Fibroblast of mammary gland (primary cell): ENCODE measurements around the gene MTCH2.
A peak's percentile ranks its signal among the peaks of the same experiment; 100 is the strongest.
"Not testable (repeated sequence)": the region's sequence is repeated elsewhere in the genome, so short reads cannot be mapped to it uniquely, and the experiment has no call there.

Experiments used
- DNase-seq: peaks from one replicate; pipeline ENCODE4 v3.0.0-alpha.2; 2010; ENCODE audit warnings: low read depth
- H3K4me3 ChIP-seq: 2 replicates; pipeline ENCODE4 v1.5.1; 2011; ENCODE audit warnings: low read depth, mild to moderate bottlenecking, low read length, moderate library complexity; ENCODE audit not compliant: control insufficient read depth
- CTCF ChIP-seq: conservative IDR thresholded peaks from 2 replicates; pipeline ENCODE4 v1.5.1; 2011; ENCODE audit warnings: low read depth, low read length, inconsistent platforms; ENCODE audit not compliant: control insufficient read depth, insufficient read depth

MTCH2 gene

GRCh38 chr11:47642099-47642855 lies at the start of gene MTCH2:
Gene MTCH2 (minus strand): TSS chr11:47642559. CDS start chr11:47642465, 94 bp downstream.
- H3K4me3 ChIP-seq: peak within 1 kb of the TSS; percentile 85
- no peak for TF ChIP-seq CTCF
- peak; percentile 96 for DNase-seq

- no peak overlapping the region for H3K4me3 ChIP-seq
- no peak for DNase-seq
- TF ChIP-seq CTCF: no peak
Measured at GRCh38 chr11:47691979-47692378, 49.6 kb upstream of the MTCH2 start.

- DNase-seq: no peak
- H3K4me3 ChIP-seq: no peak overlapping the region
- TF ChIP-seq CTCF: no peak
Measured at GRCh38 chr11:47689480-47689879, 47.1 kb upstream of the MTCH2 start.

- DNase-seq: no peak
- no peak for TF ChIP-seq CTCF
- no peak overlapping the region for H3K4me3 ChIP-seq
Measured at GRCh38 chr11:47688991-47689390, 46.6 kb upstream of the MTCH2 start.

GRCh38 chr11:47688111-47688510 lies 45.8 kb upstream of the MTCH2 start:
- no peak overlapping the region for H3K4me3 ChIP-seq
- no peak for DNase-seq
- TF ChIP-seq CTCF: no peak

- not testable (repeated sequence) for DNase-seq, H3K4me3 ChIP-seq
Measured at GRCh38 chr11:47686704-47687103, 44.3 kb upstream of the MTCH2 start.

- no peak overlapping the region for H3K4me3 ChIP-seq
- no peak for TF ChIP-seq CTCF
- no peak for DNase-seq
Measured at GRCh38 chr11:47686151-47686550, 43.8 kb upstream of the MTCH2 start.
